GF-D8 (cell line): ENCODE data around the gene GRHL1.
"Not testable (repeated sequence)": the region's sequence is repeated elsewhere in the genome, so short reads cannot be mapped to it uniquely, and the experiment has no call there.

Experiments
- DNase-seq: peaks from one replicate; lab custom pipeline; 2025; lab: John Stamatoyannopoulos, UW

GRHL1 gene

DNA sequence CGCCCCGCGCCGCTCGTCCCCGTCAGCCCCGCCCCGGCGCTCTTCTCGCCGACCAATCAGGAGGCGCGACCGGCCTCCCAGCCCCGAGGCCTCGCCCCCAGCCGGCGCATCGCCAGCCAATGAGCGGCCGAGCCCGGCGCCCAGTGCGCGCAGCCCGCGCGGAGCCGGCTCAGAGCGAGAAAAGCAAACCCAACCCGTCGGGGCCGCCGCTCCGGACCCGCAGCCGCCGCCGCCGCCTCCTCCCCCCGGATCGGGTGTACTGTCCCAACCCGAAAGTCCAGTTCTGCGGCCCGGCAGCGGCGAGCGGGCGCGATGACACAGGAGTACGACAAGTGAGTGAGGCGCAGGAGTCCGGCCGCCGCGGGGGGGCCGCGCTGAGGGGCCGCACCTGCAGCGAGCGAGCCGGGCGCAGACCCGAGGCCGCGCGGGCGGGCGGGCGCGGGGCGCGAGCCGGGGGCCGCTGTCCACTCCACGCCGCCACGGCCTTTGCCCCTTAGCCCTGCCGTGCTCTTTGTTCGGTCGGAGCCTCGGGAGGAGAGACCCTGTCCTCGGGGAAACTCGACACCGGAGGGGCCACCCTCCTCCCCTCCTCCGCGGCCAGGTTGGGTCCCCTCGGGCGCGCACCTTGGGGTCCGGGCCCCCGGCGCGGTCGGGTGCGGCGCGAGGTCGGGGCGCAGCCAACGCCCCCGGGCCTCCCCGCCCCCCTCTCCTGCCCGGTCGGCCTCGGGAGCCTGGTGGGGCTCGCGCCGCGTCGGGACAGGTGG, at the start of gene GRHL1:
Gene GRHL1, plus strand, starts transcription at position 172 of the 764 bp plus-strand sequence. Its CDS starts 141 bp downstream, at position 313.
- DNase-seq: peak; percentile 17

DNA sequence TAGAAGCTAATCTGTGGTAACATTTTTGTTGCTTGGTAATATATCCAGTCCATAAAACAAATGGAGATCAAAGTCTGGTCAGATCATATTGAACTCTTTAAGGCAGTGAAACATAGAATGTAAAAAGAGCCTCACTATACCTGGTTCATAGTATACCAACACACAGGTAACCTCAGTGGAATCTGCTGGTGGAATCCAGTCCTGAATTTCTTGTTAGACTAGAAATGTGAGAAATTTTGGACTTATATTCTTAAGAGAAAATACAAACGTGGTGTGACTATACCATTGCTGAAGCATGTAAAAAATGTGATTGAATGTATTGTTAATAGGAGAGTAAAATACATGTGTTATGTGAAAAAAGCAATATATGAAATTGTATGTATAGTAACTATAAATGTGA, 46.1 kb upstream of the GRHL1 start:
- DNase-seq: no peak

- no peak for DNase-seq
Measured at GRCh38 chr2:9907402-9907801, 44.1 kb upstream of the GRHL1 start.

DNA sequence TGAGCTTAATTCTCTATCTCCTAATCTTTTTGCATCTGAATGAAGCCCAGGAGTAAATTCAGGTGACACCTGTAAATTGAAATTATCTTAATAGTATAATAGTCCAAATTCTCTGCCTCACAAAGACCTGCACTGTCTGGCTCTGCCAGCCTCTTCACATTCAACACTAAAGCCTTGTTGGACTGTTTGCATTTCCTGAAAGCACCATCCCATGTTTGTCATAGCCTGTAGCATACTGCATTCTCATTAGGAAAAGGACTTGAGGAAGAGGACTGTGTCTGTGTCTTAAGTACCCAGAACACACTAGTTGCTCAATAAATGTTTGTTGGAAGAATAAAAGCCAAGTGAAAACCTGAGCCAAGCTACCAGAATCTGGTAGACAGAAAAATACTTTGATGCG, 42.9 kb upstream of the GRHL1 start:
- no peak for DNase-seq

- no peak for DNase-seq
Measured at GRCh38 chr2:9909106-9909505, 42.4 kb upstream of the GRHL1 start.

- DNase-seq: no peak
Measured at GRCh38 chr2:9910699-9911098, 40.8 kb upstream of the GRHL1 start.

GRCh38 chr2:9912468-9912867, 39.0 kb upstream of the GRHL1 start:
- DNase-seq: no peak

- DNase-seq: no peak
Measured at GRCh38 chr2:9914384-9915065, 37.0 kb upstream of the GRHL1 start.

- DNase-seq: no peak
Measured at GRCh38 chr2:9918275-9918674, 33.2 kb upstream of the GRHL1 start.

DNA sequence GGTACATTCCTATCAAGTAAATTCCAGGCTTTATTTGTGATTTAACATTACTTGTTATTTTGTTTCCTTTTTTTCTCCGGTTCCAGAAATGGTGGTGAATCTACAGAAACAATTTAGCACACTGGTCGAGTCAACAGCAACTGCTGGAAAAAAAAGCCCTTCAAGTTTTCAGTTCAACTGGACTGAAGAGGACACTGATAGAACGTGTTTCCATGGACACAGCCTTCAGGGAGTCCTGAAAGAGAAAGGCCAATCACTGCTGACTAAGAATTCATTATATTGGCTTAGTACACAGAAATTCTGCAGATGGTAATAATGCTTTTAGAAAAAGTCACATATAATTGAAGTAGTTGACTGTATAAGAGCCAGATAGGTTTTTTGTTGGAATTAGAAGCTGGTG, 32.0 kb upstream of the GRHL1 start:
- DNase-seq: no peak

DNA sequence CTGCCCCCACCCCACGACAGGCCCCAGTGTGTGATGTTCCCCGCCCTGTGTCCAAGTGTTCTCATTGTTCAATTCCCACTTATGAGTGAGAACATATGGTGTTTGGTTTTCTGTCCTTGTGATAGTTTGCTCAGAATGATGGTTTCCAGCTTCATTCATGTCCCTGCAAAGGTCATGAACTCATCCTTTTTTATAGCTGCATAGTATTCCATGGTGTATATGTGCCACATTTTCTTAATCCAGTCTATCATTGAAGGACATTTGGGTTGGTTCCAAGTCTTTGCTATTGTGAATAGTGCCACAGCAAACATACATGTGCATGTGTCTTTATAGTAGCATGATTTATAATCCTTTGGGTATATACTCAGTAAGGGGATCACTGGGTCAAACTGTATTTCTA, 24.5 kb upstream of the GRHL1 start:
- not testable (repeated sequence) for DNase-seq

GRCh38 chr2:9937258-9937657, 14.2 kb upstream of the GRHL1 start:
- no peak for DNase-seq

DNA sequence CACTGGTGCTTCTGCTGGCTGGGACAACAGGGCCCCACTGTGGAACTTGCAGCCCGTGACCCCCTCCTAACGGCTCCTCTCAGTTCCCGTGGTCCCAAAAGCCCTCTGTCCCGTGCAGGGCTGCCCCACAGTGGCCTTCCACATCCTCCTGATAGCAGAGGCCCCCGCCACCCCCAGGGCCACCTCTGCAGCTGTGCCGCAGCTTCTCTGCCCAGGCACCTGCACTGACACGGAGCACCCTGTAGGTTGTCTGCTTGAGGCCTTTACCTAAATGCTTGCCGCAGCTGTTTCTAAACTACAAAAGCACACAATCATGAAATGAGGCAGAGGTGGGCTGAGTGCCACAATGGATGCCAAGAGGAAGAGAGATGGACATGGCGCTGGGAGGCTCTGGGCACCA, 13.5 kb upstream of the GRHL1 start:
- no peak for DNase-seq

- no peak for DNase-seq
Measured at GRCh38 chr2:9939587-9940485, 11.7 kb upstream of the GRHL1 start.

DNA sequence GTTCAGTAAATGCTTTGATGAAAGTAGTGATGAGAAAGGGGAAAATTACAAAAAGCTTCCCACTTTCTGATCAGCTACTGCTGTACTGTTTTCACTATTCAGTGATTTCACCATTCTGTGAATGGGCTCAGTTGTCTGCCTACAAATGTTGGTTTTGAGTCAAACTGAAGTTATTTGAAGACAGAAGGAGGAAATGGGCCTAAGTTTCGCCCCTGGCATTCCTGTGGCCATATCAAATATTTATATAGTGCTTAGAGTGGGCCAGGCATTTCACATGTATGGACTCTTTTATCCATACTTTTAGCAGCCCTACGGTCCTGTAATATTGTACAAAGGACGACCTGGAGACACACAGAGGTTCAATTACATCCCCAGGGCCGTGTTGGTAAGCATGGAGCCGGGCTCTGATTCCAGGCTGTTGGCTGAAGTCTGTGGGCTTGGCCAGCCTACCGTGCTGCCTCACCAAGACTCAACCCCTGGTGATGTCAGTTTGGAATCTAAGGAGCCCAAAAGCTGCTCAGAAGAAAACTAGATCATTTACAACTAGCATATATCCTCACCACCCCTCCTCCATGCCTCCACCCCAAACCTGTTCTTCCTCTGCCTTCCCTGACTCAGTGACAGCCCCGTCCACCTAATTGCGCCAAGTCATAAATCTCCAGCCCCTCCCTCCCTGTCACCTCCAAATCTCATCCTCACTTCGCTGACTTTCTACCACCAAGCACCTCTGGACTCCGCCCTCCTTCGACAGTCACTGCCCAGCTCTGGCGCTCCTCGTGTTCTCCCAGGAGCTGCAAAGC, 10.1 kb upstream of the GRHL1 start:
- no peak for DNase-seq

DNA sequence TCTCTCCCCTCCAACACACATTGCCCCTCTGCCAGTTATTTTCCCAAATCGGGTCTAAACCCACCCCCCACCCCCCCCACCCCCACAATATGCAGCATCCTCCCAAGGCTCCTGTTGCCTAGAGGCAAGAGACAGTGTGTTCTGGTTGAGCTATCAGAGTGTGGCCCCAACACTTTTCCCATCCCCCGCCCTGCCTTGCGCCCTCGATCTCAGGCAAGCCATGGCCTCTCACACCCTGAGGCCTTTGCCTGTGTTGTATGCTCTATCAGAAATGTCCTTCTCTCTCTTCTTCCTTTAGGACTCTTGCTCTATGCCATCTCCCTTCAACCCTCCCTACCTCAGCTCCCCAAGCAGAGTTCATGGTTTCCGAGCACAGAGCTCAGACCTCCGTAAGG, 9.5 kb upstream of the GRHL1 start:
- no peak for DNase-seq

DNA sequence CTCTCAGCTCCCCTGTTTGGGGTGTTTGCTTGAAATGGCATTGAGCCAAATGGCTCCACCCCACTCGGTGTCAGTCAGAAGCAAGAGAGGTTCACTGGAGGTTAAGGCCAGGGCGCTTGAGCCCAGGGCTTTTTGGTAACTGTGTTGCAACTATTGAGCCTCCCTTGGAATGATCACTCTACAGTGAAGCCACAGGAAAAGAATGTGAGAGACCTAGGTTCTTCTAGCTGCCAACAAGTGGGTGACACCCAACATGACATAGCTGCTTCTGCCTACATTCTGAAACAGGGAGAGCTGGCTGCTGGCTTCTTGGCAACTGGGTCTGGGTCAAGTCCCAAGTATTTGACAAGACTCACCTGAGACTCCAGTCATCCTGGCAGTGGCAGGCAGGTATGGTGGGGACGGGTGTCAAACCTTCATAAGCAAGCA, 7.1 kb upstream of the GRHL1 start:
- no peak for DNase-seq

- DNase-seq: no peak
Measured at GRCh38 chr2:9945596-9945995, 5.9 kb upstream of the GRHL1 start.

DNA sequence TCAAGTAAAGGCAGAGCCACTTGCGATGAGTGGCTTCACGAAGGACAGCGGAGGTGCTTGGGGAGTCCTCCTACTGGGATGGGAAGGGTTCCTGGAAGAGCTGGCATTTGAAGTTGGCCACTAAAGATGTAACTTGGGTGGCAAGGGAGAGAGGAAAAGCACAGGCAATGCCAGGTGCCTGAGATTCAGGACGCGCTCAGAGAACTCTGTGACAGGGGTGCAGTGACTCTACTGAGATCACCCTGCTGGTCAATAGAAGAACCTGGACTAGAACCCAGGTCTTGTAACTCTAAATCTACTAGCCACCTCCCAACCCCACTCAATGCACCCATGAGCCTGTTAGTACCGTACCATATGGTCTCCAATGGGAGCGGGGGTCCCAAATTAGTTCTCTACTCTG, 5.4 kb upstream of the GRHL1 start:
- DNase-seq: no peak

DNA sequence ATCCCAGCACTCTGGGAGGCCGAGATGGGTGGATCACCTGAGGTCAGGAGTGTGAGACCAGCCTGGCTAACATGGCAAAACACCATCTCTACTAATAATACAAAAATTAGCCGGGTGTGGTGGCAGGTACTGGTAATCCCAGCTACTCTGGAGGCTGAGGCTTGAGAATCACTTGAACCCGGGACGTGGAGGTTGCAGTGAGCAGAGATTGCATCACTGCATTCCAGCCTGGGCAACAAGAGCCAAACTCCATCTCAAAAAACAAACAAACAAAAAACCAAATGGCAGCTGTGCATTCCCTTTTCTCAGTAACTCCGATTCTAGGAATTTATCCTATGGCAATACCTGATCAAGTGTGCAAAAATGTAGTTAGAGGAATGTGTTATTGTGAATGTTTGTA, 4.7 kb upstream of the GRHL1 start:
- DNase-seq: no peak

- DNase-seq: no peak
Measured at GRCh38 chr2:9948721-9949120, 2.8 kb upstream of the GRHL1 start.
